Ovary (tissue), 9 donors: ENCODE data around the gene NCOA3. TPM values are rescaled to one million over a fixed set of nuclear protein-coding genes. Genes with fewer than 3 reads are reported as not detected.
"Not testable (repeated sequence)": the region's sequence is repeated elsewhere in the genome, so short reads cannot be mapped to it uniquely, and the experiment has no call there.

Source experiments
- DNase-seq, 5 donors: peaks; one replicate each; pipeline ENCODE4 v3.0.0-alpha.2; 2019 to 2020
- H3K27ac ChIP-seq, 2 donors: fragments of 200-600 bp; one replicate each; pipeline versions ENCODE4 v1.5.1 to v1.8.0; 2019 to 2022
- H3K27me3 ChIP-seq: fragments of 200-600 bp; one replicate; pipeline ENCODE4 v1.8.0; 2022
- H3K36me3 ChIP-seq: fragments of 200-600 bp; sonication (generic); one replicate; pipeline ENCODE4 v1.5.1; 2019
- H3K4me1 ChIP-seq: one replicate; pipeline ENCODE4 v1.8.1; 2013; ENCODE audit warnings: mild to moderate bottlenecking, moderate library complexity; ENCODE audit not compliant: insufficient read depth
- H3K4me3 ChIP-seq: fragments of 200-600 bp; sonication (generic); one replicate; pipeline ENCODE4 v1.5.1; 2017
- H3K9me3 ChIP-seq, 2 donors: fragments of 200-600 bp in 1 of 2; sonication (generic) in 1 of 2; one replicate each; pipeline versions ENCODE4 v1.5.1 to v1.8.1; 2013 to 2019; ENCODE audit warnings: mild to moderate bottlenecking in 1 of 2, moderate library complexity in 1 of 2
- CTCF ChIP-seq, 3 donors: fragments of 450-650 bp in 2 of 3; fragments of 200-600 bp in 1 of 3; IDR thresholded peaks; one replicate each; pipeline versions ENCODE4 v1.5.1 to v1.8.0; 2016 to 2022; ENCODE audit warnings: antibody characterized with exemption in 3 of 3, mild to moderate bottlenecking in 1 of 3
- EP300 ChIP-seq: sonication (generic); formaldehyde crosslinking; IDR thresholded peaks from one replicate; pipeline ENCODE4 v1.6.1; 2017; ENCODE audit warnings: antibody characterized with exemption
- POLR2A ChIP-seq: fragments of 450-650 bp; IDR thresholded peaks from one replicate; pipeline ENCODE4 v1.6.1; 2017; ENCODE audit warnings: antibody characterized with exemption, mild to moderate bottlenecking, moderate library complexity
- WGBS, 3 donors: extraction: QIAGEN DNeasy Blood & Tissue Kit in 1 of 3; methylation state at CpG; one replicate each; pipeline versions ENCODE4 v1.1.5 to v1.1.7; 2013 to 2017; 5-methylcytosine and 5-hydroxymethylcytosine counted together
- intact Hi-C, 4 donors: fragments of 100-400 bp; cut with DNase I; formaldehyde crosslinking; loops; one replicate each; pipeline versions ENCODE4 v1.11.0 to v1.15.1; 2022 to 2023
- polyA plus RNA-seq, 2 donors: library from polyadenylated mRNA; stranded (reverse); fragments of 200-250 nt in 1 of 2; fragments of 350-450 nt in 1 of 2; fragmentation: Illumina TruSeq in 1 of 2; extraction: RNeasy Lipid Tissue Mini Kit (QIAGEN cat#74804) in 1 of 2; gene quantifications; one replicate each; pipeline ENCODE4 v1.2.3, GENCODE V29; 2013 to 2014
- total RNA-seq, 7 donors: library from RNA; depleted of rRNA in 2 of 7; stranded (reverse); fragments of >200 nt in 2 of 7; fragmentation: NEBNext Ultra II Directional in 3 of 7; extraction: Animal tissue kit (Norgen Biotek cat#: 25700) in 3 of 7; gene quantifications; one replicate each; pipeline versions ENCODE4 v1.1.0 to v1.2.4, GENCODE V29; 2016 to 2023
- donor health status: DM: no; HTN: no; CAD: no; lungs with moderate emphysema.
- donor health status: DM: no; HTN: no; CAD: no.
- donor health status: Bipolar disorder and iron deficiency.
- donor health status: DM: yes; HTN: yes; CAD: no.
- donor health status: DM: no; HTN: no; CAD: no.
- donor health status: DM: yes; HTN: yes; CAD: no.

NCOA3 gene
- total and polyA plus RNA-seq, 9 donors, result 8.2 to 32.4 (median 25.7) TPM

- WGBS, 3 donors, result 0 to 1% (median 1%) methylated on average over 34 of the region's 34 CpGs
- DNase-seq, result peak in 3 of 5 donors; percentile 33 to 63 (median 36)
- intact Hi-C loops, result loop anchor here in 2 of 4 donors (5.0 to 10.0 kb wide), 2 partner anchors 70 to 72 kb away; no protein-coding TSS in a partner anchor
Observed at GRCh38 chr20:47502271-47503239, 868 bp downstream of the NCOA3 start.

GRCh38 chr20:47503685-47504084, 2.0 kb downstream of the NCOA3 start:
- Histone ChIP-seq H3K27me3 (no peaks in the 10 kb centered on the region), H3K4me1 (peaks cover 3% of the 10 kb centered on the region), H3K27ac (no peak overlapping the region), H3K36me3 (no peaks in the 10 kb centered on the region), H3K4me3 (no peak overlapping the region), H3K9me3 (no peaks in the 10 kb centered on the region)
- no peak for DNase-seq
- no peak for TF ChIP-seq CTCF (IDR thresholded peaks at IDR 0.05)
- no peak for TF ChIP-seq EP300
- TF ChIP-seq POLR2A, result no peak
- intact Hi-C loops, result loop anchor here in 2 of 4 donors (5.0 to 10.0 kb wide), 2 partner anchors 69 to 71 kb away; no protein-coding TSS in a partner anchor
- 52 to 59% (median 58%) methylated on average over 2 of the region's 2 CpGs for WGBS, 3 donors

More at GRCh38 chr20:47502271-47503239, 868 bp downstream of the NCOA3 start:
- Histone ChIP-seq H3K4me3 (peak overlapping the region; percentile 99), H3K27ac (peak overlapping the region; percentile 78 to 85), H3K36me3 (no peaks in the 10 kb centered on the region), H3K9me3 (no peaks in the 10 kb centered on the region), H3K4me1 (peaks cover 3% of the 10 kb centered on the region), H3K27me3 (no peaks in the 10 kb centered on the region)
- TF ChIP-seq CTCF (IDR thresholded peaks at IDR 0.05) (no peak), POLR2A (no peak), EP300 (no peak)

- no peak for DNase-seq
- Histone ChIP-seq H3K27me3 (no peaks in the 10 kb centered on the region), H3K27ac (no peak overlapping the region), H3K4me1 (peaks cover 3% of the 10 kb centered on the region), H3K9me3 (no peaks in the 10 kb centered on the region), H3K4me3 (no peak overlapping the region), H3K36me3 (no peaks in the 10 kb centered on the region)
- TF ChIP-seq EP300 (no peak), POLR2A (no peak), CTCF (IDR thresholded peaks at IDR 0.05) (no peak)
- 62 to 77% (median 64%) methylated on average over 2 of the region's 2 CpGs for WGBS, 3 donors
- intact Hi-C loops, result loop anchor here in 1 of 4 donors (10.0 kb wide), 1 partner anchor 68 kb away; no protein-coding TSS in a partner anchor
Observed at GRCh38 chr20:47506335-47506734, 4.6 kb downstream of the NCOA3 start.

- Histone ChIP-seq H3K9me3 (no peaks in the 10 kb centered on the region), H3K4me1 (peaks cover 3% of the 10 kb centered on the region), H3K36me3 (no peaks in the 10 kb centered on the region), H3K27me3 (no peaks in the 10 kb centered on the region), H3K4me3 (no peak overlapping the region), H3K27ac (no peak overlapping the region)
- intact Hi-C loops, result loop anchor here in 1 of 4 donors (10.0 kb wide), 1 partner anchor 68 kb away; no protein-coding TSS in a partner anchor
- 38 to 92% (median 44%) methylated on average over 2 of the region's 2 CpGs for WGBS, 3 donors
- TF ChIP-seq CTCF (IDR thresholded peaks at IDR 0.05), result no peak
- no peak for TF ChIP-seq POLR2A
- TF ChIP-seq EP300, result no peak
- DNase-seq, result no peak
Observed at GRCh38 chr20:47506850-47507249, 5.2 kb downstream of the NCOA3 start.

- H3K27ac ChIP-seq, H3K9me3 ChIP-seq, DNase-seq, H3K27me3 ChIP-seq, H3K36me3 ChIP-seq, H3K4me3 ChIP-seq, H3K4me1 ChIP-seq: not testable (repeated sequence)
- 95 to 96% (median 96%) methylated on average over 9 of the region's 9 CpGs for WGBS, 3 donors
- intact Hi-C loops, result loop anchor here in 1 of 4 donors (10.0 kb wide), 1 partner anchor 67 kb away; no protein-coding TSS in a partner anchor
Observed at GRCh38 chr20:47507275-47507981, 5.7 kb downstream of the NCOA3 start.
